ENCODE measurements around the gene KRIT1.
"Not testable (repeated sequence)": the region's sequence is repeated elsewhere in the genome, so short reads cannot be mapped to it uniquely, and the experiment has no call there.

Gene KRIT1

GRCh38 chr7:92250603-92251002, 4.9 kb upstream of the KRIT1 start:
- DNase-seq (ENCODE audit: low read depth in 2 of 2) = no peak

DNA sequence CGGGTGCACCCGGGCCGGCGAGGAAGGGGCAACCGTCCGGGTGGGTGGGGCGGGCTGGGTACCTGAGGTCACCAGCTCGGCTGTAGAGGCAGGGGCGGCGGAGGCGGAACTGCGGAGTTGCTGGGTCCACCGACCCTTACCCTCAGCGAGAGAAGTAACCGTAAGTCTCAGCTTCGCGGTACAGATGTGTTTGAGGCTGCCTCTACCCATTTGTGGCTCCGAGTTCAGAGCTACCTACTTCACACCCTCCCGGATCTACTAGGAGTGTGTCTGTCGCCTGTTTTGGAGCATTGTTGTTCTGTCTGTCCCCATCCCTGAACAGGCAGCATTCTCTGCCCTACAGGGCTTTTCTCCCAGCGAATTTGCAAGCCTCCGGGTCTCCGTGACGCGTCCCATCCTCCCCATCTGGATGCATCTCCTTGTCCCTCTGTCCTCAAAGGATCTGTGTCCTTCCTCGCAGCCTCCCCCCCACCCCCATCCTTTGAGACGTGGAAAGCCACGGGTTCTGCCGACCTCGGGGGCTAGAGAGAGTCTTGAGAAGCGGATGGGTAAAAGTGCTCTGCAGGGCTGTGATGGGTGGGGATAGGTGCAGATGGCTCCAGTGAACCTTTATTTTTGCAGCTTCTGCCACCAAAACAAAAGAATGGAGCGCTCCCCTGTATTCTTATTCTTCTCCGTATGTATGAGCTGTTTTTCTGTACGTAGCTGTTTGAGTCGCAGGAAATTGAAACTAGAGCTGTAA, 817 bp upstream of the KRIT1 start:
- no peak for DNase-seq (ENCODE audit: low read depth in 2 of 2)

DNA sequence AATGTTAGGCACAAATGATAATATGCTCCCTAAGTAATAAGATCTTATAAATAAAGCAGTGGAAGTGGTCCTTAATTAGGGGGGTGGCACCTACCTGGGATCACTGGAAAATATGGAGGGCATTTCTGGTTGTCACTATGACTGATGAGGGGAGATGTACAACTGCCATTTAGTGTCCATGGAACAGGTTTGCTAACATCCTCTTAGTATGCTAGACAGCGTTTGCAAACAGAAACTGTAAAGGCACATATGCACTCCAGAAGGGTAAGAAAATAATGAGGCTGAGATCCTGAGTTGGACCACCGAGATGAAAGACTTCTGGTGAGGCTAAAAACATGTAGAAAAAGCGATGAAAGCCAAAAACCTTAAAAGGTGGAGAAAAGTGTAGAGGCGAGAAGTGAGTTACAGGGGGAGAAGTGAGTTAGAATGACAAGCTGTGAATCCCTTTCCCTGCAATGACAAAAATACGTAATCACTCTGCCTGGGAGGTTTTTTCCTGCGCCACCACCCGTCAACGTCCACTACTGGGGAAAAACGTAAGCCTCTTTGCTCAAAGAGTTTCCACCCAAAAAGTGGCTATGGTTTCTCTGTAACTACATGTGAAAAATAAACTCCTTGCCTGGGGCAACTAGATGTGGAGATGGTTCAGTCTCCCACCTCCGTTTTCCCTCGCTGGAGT, 767 bp downstream of the KRIT1 start:
- no peak for DNase-seq (ENCODE audit: low read depth in 2 of 2)

- DNase-seq (ENCODE audit: low read depth in 2 of 2) = no peak
Observed at GRCh38 chr7:92242972-92243371, 2.7 kb downstream of the KRIT1 start.

DNA sequence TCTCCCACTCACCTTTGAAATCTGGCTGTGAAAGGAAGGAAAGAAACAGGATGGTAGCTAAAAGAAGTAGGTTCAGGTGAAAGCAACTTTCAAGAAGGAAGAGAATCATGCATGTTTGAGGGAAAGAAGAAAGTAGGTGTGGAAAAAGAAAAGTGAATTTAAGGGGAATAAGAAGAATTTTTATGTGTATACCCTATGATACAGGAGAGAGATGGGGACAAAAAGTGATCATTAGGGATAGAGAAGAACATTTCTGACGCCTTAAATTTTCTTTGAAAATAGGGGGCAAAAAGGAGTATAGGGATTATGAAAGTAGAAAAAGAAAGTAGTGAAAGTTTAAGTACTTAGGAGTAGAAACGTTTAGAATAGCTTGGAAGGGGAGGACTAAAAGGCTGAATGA, 15.2 kb downstream of the KRIT1 start:
- no peak for DNase-seq (ENCODE audit: low read depth in 2 of 2)

DNA sequence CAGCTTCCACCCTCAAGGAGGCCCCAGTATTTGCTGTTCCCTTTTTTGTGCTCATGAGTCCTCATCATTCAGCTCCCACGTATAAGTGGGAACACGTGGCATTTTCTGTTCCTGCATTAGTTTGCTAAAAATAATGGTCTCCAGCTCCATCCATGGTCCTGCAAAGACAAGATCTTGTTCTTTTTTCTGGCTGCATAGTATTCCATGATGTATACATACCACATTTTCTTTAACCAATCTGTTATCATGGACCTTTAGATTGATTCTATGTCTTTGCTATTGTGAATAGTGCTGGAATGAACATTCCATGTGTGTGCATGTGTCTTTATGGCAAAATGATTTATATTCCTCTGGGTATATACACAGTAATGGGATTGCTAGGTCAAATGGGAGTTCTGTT, 17.0 kb downstream of the KRIT1 start:
- DNase-seq (ENCODE audit: low read depth in 2 of 2) = no peak

DNA sequence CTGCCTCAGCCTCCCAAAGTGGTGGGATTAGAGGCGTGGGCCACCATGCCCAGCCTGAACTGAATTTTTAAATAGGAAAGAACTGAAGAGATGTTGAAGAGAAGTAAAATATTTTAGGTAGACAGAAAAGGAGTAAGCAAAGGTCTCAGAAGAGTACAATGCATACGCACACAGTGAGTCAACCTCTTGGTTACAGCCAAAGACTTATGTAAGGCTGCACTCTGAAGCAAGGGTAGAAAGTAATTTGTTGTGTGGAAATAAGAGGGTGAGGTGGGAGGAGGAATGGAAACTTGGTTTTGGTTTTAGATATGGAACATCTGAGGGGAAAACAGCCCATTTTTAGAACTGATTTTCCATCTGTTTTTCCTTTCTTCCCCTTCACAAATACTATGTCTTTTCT, 17.6 kb downstream of the KRIT1 start:
- DNase-seq (ENCODE audit: low read depth in 2 of 2) = no peak

DNA sequence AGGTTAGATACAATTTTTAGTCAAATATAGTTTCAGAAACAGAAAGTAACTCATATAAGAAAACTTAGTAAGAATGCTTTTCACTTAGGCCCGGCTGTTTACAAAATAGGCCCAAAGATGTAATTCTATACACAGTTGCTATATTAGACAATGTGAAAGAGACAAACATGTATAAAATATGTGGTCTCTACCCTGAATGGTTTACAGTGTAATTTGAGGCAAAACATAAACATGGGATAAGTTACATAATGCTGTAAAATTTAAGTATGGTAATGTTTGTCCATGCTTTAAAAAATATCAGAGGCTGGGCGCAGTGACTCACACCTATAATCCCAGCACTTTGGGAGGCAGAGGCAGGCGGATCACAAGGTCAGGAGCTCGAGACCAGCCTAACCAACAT, 18.7 kb downstream of the KRIT1 start:
- DNase-seq (ENCODE audit: low read depth in 2 of 2) = no peak

DNA sequence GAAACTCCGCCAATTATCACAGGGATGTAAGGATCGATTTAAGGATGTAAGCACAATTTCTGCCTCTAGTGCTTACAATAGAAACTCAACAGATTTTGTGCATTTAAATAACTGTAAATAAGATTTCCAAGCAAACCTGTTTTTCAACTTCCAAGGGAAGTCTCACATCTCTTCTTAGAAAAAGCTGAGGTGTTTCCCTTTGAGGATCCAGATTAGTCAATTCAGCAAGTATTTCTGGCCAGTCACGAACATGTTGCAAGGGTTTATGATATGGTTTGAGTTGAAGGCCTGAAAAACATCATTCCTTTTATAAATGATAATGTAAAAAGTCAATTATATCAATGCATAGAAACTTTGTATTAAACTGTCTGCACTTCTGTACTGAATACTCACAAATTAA, 23.9 kb downstream of the KRIT1 start:
- DNase-seq (ENCODE audit: low read depth in 2 of 2) = no peak

DNA sequence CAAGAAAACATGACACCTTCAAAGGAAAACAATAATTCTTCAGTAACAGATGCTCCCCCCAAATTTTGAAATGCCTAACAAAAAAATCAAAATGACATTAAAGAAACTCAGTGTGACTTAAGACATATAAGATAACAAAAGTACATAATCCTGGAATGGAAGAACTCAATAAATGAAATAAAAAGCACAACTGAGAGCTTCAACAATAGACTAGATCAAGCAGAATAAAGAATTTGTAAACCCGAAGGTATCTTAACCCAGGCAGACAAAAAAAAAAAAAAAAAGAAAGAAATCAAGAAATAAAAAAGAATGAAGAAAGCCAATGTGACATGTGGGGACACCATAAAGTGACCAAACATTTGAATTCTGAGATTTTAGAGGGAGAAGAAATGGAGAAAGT, 39.0 kb downstream of the KRIT1 start:
- DNase-seq (ENCODE audit: low read depth in 2 of 2) = no peak

DNA sequence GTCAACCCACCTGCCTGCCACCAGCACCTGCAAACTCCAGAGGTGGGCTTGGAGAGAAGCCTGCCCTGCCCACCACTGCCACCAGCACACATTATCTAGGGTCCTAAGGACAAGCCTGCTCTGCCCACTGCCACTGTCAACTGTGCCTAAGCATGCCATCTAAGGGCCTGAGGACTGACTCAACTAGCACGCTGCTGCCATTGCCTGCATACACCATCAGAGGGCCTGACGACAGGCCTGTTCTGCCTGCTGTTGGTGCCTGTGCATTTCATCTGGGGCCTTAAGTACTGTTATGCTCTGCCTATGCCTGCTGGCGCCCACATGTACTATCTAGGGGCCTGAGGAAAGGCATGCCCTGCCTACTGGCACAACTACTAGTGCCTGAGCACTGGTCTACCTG, 39.7 kb downstream of the KRIT1 start:
- DNase-seq (ENCODE audit: low read depth in 2 of 2) = no peak

DNA sequence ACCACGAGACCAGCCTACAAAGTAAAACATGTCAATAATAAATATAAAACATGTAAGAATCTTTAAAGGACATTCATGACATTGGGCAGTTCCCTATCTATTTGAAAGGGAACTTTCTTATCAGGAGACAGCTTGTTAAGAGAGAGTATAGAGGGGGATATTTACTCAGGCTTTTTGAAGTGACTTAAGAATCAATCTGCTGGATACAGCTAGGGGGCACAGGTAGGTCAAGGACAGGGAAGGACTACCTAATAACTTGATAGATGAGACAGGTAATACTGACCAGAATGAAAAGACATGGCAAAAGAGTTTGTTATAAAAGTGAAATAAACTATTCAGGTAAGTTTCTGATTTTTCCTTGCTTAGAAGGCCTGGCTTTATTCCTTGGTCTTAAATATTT, 44.9 kb downstream of the KRIT1 start:
- no peak for DNase-seq (ENCODE audit: low read depth in 2 of 2)

- DNase-seq (ENCODE audit: low read depth in 2 of 2) = no peak
Observed at GRCh38 chr7:92192326-92192725, 53.4 kb downstream of the KRIT1 start.

DNA sequence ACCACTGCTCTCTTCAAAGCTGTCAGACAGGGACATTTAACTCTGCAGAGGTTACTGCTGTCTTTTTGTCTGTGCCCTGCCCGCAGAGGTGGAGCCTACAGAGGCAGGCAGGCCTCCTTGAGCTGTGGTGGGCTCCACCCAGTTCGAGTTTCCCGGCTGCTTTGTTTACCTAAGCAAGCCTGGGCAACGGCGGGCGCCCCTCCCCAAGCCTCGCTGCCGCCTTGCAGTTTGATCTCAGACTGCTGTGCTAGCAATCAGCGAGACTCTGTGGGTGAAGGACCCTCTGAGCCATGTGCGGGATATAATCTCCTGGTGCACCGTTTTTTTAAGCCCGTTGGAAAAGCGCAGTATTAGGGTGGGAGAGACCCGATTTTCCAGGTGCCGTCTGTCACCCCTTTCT, 56.5 kb downstream of the KRIT1 start:
- DNase-seq (ENCODE audit: low read depth in 2 of 2) = not testable (repeated sequence)

DNA sequence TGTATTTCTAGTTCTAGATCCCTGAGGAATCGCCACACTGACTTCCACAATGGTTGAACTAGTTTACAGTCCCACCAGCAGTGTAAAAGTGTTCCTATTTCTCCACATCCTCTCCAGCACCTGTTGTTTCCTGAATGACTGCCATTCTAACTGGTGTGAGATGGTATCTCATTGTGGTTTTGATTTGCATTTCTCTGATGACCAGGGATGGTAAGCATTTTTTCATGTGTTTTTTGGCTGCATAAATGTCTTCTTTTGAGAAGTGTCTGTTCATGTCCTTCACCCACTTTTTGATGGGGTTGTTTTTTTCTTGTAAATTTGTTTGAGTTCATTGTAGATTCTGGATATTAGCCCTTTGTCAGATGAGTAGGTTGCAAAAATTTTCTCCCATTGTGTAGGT, 61.4 kb downstream of the KRIT1 start:
- not testable (repeated sequence) for DNase-seq (ENCODE audit: low read depth in 2 of 2)

DNA sequence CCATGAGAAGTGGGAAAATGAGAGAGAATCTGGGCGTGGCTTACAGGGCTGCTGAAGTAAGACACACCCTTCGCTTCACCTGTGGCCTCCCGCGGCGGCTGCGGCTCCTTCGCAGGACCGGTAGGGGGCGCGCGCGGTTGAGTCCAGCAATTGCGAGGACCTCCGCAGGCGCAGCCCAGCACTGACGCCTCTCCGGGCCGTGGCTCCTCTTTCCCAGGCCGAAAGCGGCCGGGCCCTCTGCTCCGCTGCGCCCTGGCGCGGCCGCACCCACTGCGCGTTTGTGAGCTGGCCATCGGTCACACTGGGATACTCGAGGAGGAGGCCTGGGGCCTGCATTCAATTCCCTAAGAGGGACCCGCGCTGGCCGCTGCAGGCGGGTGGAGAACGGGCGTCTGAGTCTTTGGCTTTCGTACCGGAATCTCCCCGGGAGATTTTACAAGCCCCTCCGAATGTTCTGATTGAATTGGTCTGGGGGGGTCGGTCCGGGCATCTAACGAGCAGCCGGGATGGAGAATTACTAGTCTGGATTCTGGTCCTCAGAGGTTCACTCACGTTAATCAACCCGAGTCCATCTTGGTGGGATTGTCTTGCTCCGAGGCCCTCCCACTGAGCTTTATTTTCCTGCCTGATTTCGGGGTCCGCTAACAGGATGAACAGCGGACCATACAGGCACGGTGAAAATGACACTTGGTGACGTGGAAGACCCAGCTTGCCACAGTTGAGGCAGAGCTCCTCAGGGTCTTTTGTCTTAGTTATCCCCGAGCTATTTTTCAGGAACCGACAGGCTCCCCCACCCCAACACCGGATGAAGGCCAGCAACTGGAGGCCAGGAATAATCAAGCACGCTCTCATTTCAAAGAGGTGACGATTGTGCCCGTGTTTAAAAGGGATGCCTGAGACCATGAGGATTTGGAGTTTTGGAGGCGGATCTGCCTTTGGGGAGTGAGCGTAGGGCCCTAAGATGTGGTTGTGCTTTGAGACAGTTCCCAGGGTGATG, 66.5 kb downstream of the KRIT1 start, which contains the start of gene LRRD1:
LRRD1 (minus strand) TSS at position 215 of the 997 bp plus-strand sequence. CDS start 13,940 bp downstream, outside the sequence.
- DNase-seq (ENCODE audit: low read depth in 2 of 2) = peak; percentile 25 to 37

GRCh38 chr7:92177362-92177761, 68.4 kb downstream of the KRIT1 start:
- peak; percentile 86 to 87 for DNase-seq (ENCODE audit: low read depth in 2 of 2)

DNA sequence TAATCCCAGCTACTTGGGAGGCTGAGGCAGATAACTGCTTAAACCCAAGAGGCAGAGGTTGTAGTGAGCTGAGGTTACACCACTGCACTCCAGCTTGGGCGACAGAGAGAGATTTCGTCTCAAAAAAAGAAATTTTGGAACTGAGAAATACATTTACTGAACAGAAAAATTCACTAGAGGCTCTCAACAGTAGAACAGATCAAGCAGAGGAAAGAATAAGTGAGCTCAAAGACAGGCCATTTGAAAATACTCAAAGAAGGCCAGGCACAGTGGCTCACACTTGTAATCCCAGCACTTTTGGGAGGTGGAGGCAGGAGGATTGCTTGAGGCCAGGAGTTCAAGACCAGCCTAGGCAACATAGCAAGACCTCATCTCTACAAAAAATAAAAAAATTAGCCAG, 76.2 kb downstream of the KRIT1 start:
- not testable (repeated sequence) for DNase-seq (ENCODE audit: low read depth in 2 of 2)

DNA sequence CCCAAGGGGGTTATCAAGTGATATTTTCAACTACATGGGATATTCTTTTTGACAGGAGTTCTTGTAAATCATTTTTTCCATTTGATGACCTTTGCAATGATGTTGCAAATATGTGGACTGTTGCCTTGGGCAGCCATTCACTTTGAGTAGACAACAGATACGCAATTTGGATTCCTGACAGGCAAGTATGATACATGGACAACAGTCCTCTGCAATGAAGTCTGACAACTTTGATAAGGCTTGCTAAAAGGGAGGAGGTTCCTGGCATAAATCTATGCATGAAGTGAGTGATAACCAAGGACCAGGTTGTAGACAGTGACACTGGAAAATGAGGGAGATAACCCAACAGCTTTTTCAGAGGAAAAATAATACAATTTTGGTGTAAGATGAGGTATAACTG, 84.4 kb downstream of the KRIT1 start:
- no peak for DNase-seq (ENCODE audit: low read depth in 2 of 2)

- DNase-seq (ENCODE audit: low read depth in 2 of 2) = peak; percentile 85 to 87
Observed at GRCh38 chr7:92158660-92159575, 86.8 kb downstream of the KRIT1 start.

GRCh38 chr7:92156990-92157389, 88.7 kb downstream of the KRIT1 start:
- no peak for DNase-seq (ENCODE audit: low read depth in 2 of 2)
